T follicular helper cell (primary cell): ENCODE data around the gene DOCK8.

Experiments used
- DNase-seq: peaks from one replicate; pipeline ENCODE4 v3.0.0-alpha.2; 2020; ENCODE audit warnings: low read depth

DOCK8 gene

DNA sequence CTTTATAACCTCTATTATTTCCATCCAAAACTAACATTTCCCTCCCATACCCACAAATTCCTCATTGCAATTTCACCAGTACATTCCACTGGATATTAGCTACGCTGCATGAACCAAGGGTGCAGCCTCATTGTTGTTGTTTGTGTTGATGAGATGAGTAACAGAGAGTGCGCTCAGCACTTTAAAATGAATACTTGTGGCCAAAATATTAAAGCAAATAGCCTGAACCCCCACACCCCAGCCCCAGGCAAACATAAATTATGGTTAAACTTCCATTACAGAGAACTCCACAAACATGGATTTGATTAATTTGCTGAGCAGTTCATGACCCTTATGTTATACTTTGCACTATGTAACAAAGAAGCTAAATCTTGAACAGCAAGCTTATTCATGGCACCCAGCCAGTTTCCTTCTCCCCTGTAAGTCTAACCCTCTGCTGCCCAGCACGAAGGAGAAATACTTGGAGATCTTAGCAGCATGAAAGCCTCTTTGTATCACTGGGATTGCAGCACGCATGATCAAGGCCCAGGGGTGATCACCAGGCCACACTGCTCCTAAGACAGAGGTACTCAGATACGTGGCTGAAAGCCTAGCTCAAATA lies 205.0 kb downstream of the DOCK8 start:
- no peak for DNase-seq

DNA sequence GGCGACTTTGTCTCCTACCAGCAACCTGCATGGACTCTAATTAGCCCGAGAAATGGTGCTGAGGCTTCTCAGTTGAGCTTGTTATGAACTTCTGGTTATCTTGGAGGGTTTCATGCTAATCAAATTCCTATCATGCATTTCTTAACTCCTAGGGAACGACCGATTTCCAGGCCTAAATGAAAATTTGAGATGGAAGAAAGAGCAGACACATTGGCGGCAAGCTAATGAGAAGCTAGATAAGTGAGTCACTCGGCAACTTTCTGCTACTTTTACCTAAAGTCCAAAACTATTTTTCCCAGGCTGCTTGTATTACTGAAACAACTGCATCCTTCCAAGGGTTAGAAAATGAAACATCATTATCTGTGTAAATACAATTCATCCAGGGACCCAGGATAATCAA lies 207.2 kb downstream of the DOCK8 start:
- no peak for DNase-seq

DNA sequence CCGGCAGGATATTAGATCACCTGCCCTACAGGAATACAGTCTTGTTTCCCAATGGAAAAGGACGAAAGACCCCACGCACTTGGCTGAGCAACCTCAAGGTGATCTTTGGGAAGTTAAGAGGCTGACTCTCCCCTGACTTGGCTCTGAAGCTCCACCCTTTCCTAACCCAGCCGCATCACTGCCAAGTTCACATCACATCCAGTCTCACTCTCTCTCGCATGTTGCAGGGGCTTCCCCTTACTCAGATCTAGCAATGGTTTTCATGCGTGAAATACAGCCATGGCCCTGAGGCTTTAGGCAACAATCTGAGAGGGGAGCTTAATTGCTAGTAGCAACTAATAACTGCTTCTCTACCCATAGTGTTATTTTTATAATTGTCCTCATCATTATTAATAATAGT lies 211.6 kb downstream of the DOCK8 start:
- DNase-seq = no peak

DNA sequence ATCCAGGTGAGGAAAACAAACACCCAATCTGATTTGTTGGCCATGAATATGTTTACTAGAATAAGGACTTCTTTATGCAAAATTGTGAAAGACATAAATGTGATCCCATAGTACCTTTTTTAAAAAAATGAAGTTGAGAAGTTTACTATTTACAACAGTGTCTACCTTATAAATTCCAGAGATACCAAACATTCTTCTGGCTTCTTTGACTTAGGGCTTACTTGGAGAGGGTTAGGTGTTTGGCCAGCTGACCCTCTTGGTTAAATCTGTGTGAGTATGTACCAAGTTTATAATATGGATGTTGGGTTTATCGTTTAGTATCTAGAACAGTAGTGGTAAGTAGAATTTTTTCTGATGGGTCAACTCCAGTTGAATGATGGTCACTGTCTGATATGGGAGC lies 212.3 kb downstream of the DOCK8 start:
- no peak for DNase-seq

DNA sequence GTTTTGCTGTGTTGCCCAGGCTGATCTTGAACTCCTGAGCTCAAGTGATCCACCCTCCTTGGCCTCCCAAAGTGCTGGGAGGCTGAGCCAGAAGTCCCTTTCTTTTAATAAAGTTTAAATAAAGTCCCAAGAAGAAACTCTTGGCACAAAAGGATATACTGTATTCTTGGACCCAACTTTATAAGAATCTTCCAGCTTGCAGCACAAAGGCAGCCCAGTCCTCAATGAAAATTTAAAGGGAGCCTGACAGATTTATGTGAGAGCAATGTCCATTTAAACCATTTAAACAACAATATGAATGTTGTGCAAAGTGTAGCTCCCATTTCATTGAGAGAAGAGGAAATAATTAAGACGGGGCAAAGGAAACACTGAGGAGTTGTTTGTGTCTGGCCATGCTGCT lies 217.0 kb downstream of the DOCK8 start:
- no peak for DNase-seq

DNA sequence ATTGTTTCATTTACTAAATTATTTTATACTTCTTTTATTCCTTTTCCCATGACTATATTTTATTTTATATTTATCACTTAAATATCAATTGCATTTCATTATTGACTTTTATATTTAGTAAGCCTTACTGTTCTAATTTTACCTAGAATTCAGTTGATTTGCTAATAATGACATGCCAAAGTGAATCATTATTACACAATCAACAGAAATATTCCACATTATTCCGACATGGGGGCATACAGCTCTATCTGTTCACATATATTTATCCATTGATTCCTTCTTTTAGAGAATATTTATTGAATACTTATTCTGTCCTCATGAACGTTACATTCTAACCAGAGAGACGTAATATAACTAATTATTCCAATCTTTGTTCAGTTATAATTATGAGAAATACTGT lies 221.8 kb downstream of the DOCK8 start:
- no peak for DNase-seq

DNA sequence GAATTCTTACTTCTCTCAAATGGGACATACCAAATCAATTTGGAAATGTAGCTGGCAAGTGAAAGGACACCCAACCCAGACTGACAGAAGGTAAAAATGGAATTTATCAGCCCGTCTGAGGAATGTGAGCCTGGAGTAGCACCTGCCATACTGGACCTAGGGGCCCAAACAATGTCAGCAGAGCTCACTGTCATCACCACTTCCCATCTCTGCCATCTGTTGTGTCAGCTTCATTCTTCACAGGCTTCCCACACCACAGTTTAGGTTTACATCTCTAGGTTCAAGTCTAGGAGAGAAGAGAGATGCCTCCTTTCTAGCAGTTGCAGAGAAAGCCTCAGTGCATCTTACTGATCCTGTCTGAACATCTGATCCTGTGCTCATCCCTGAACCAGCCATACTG lies 222.4 kb downstream of the DOCK8 start:
- no peak for DNase-seq

DNA sequence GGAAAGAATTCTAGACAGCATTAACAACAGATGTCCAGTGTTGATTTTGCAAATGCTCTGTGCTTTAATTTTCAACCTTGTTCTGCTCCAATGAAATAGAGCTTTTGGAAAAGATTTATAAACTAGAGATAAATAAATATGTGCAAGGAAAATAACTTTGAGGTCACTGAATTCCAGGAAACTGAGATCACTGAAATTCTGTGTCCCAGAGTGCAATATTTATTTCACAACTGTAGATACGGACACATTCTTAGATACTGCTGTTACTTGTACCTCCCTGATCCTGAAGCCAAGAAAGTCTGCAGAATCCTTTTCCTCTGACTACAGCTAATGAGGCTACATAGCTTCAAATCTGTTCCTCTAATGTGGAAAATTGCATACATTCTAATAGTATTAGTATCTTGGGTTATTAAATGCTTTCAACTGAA lies 222.9 kb downstream of the DOCK8 start:
- no peak for DNase-seq

DNA sequence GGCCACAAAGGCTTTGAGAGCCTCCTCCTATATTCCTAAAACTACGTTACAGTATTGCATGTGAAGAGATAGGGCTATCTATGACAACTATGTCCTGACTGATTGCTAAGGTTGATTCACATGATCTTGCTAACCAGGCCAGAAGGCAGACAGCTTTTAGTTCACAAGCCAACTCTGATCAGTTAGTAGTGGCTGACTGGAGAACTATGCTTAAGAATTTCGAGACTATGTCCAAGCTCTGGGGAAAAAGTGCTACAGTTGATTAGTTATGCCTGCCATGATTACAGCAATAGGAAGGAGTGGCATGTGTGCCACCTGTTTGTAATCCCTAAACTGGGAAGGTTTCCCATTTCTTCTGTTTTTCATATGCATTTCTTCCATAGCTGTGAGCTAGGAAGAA lies 223.4 kb downstream of the DOCK8 start:
- DNase-seq = no peak

DNA sequence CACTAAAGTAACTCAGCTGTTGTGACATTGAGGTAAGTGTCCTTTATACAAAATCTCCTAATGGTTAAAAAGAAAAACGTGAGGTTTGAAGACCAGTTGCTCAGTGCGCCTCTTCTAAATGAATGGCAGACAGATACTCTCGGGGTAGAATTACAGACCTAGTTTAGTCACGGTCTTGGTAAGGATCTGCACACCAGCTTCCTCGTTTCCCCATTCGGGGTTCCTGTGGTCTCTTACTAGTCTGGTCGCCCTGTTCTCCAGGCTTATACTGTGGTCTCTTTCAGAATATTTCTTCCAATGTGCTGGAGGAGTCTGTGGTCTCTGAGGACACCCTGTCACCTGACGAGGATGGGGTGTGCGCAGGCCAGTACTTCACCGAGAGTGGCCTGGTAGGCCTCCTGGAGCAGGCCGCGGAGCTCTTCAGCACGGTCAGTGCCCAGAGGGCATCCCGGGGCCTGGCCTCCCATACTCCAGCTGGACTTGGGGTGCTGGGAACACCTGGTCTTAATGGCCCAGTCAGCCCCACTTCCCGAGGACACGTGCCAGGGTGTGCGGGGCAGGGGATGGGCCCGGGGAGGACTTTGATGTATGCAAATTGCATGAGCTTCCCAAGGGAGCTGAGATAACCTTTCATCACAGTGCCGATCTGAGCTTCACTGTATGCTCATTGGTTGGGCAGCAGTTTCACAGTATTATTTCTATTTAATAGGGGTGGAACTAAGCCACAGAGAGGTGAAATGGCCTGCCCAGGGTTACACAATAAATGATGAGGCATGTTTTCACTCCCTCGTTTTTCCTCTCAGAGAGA lies 224.5 kb downstream of the DOCK8 start:
- no peak for DNase-seq

DNA sequence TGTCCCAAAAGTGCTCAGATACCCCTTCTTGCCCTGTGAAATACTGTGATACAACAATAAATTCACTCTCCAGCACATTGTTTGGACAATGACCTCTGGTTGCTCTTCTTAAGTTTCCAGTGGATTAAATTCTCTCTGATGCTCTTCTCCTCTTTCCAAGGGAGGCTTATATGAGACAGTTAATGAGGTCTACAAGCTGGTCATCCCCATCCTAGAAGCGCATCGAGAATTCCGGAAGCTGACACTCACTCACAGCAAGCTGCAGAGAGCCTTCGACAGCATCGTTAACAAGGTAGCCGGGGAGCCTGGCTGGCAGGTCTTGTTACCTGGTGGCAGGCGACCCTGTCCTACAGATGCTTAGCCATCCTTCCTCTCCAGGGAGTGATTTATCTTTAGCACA lies 226.5 kb downstream of the DOCK8 start:
- no peak for DNase-seq

DNA sequence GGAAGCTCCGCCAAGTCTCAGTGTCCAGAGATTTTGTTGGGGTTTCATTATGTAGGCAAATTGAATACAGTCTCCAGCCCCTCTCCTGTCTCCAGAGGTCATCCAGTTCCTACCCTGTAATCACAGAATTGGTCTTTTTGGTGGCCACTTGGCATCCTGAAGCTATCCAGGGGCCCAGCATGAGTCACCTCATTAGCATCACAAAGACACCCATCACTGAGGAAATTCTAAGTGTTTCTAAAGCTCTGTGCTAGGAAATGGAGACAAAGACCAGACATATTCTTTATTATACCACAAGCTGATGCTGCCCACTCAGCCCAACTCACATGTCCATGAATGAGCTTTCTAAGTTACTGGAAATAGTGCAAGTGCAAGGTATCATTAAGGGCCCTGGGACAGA lies 229.9 kb downstream of the DOCK8 start:
- no peak for DNase-seq

DNA sequence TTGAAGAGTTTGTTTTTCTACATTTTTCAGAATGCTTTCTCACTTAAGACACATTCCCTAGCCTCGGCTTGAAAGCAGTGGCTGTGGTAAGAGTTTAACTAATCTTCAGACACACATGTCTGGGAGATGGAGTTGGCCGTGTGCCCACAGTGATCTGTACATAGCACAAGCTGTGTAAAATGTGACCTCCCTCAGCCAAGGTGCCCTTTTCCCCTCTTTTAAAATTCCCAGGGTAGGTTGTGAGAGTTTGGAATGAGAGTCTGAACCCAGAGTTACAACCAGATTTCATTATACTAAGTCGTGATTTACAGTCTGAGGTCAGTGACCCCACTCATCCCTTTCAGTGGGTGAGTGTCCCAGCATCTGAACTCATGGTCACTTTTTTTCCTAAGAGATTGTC lies 230.4 kb downstream of the DOCK8 start:
- no peak for DNase-seq

DNA sequence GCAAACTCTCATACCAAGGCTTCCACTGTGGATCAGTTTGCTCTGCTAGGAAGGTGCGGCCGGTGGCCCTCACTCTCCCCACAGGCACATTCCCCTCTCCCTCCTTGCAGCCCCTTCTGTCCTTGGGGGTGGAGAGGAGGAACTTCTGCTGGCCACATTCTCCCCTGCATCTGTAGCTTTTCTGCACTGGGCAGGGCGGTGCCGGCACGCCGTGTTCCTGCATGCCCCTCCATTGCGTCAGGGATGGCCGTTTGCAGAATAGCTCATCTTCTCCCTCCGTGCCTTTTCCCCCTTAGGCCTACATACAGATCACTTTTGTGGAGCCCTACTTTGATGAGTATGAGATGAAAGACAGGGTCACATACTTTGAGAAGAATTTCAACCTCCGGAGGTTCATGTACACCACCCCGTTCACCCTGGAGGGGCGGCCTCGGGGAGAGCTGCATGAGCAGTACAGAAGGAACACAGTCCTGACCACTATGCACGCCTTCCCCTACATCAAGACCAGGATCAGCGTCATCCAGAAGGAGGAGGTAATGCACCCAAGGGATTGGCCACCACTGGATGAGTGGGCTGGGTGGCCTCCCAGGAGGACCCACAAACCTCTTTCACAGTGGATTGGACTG lies 231.5 kb downstream of the DOCK8 start:
- no peak for DNase-seq

DNA sequence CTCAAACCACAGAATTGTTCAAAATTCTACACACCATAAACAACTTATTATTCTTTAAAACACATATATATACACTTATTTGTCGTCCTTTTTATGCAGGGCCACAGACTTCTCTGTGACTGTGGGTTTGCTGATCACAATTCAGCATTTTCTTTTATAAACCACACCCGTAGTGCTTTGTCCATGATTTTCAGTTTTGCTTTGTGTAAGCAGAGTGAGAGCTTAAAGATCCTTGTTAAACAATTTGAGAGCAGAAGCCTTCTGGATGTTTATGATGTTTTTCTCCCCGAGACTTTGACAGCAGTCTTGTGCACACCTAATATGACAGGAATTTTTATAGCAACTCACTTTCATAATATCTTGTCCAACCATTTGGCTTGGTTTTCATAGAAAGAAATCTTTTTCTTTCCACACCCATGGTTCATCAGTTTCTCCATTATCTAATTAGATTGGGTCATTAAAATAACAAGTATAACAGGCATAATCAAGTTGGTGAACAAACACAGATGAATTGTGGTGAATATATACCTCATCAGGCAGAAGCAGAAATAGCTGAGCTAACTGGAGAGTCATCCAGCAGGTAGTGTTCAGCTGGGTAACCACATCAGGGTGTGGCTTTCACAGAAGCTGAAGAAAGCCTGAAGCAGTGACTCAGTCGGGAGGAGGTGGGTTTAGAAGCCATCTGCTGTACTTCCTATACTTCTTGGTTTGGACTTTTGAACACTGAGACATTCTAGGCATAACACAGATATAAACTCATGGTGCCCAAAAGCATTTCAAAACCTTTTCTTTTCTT lies 232.8 kb downstream of the DOCK8 start:
- DNase-seq = peak; percentile 45

DNA sequence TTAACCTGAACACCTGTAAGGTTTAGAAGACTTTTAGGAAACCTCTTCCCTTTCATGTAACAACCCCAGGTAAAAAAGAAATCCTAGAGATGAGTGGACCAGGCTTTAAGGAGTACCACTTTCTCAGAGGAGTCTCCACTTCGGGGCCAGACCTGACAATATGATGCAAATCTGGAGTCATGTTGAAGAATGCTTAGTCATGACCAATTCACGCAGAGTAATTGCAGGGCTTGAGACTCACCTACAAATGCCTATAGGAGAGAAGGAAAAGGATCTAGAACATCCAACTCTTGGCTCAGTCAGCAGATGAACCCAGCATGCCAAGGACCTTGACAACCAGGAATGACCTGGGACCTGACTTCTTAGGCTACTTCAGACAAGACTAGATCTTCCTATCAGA lies 235.4 kb downstream of the DOCK8 start:
- no peak for DNase-seq

DNA sequence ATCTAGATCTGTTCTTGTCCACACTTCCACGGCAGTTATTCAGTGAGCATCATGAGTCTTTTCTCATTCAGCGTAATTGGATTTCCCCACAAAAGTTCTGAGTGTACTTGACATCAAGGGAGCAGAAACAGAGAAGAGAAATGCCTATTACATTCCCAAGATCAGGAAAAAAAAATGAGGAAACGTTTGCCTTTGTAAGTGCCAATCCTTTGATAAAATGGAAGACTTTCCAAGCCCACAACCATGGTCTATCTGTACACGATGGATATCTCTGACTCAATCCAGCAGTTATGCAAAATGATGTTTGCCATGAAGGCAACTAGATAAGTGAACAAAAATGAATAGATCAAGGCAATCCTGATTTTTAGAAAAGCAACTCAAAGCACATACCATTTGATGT lies 235.9 kb downstream of the DOCK8 start:
- DNase-seq = no peak

DNA sequence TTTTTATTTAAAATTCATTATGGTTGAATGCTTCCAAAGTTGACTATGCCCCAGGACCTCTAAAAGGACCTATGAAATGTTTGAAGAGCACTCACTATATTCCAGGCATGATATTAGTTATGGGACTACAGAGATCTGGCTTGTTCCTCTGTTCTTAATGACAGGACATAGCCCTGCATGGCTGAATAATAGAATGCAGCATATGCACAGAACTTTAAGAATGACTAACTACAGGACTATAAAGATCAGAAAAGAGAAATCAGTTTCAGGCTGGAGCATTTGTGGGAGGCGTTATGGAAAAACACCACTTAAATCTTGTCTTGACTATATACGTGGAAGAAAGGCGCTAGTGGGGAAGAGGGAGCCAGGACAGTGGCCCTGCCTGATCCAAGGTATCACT lies 239.2 kb downstream of the DOCK8 start:
- no peak for DNase-seq

DNA sequence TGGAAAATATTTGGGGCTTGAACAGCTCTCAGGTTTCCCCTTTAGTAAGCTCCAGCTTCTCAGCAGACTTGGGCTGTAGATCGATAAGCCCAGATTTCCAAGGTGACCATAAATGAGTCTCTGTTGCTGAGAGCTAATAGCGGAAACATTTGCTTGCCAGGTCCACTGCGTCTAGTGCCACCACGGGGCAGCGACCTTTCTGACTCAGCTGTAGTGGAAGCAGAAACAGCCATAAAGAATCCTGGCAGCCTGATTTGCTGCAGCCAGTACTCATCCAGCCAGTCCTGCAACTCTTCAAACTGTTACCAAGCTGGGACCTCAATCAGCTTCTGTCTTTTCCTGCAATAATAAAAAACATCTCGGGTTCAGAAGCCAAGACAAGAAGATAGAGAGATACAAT lies 241.7 kb downstream of the DOCK8 start:
- DNase-seq = no peak

DNA sequence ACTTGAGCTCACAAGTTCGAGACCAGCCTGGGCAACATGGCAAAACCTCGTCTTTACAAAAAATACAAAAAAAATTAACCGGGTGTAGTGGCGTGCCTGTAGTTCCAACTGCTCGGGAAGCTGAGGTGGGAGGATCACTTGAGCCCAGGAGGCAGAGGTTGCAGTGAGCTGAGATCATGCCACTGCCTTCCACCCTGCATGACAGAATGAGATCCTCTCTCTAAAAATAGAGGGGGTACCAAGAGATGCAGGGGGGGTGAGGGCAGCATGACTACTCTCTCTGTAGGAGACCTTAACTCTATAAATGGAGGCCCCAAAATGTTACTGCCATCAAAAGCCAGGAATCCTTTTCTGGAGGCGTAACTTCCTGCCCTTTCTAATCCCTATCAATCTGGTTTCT lies 243.9 kb downstream of the DOCK8 start:
- DNase-seq = no peak

DNA sequence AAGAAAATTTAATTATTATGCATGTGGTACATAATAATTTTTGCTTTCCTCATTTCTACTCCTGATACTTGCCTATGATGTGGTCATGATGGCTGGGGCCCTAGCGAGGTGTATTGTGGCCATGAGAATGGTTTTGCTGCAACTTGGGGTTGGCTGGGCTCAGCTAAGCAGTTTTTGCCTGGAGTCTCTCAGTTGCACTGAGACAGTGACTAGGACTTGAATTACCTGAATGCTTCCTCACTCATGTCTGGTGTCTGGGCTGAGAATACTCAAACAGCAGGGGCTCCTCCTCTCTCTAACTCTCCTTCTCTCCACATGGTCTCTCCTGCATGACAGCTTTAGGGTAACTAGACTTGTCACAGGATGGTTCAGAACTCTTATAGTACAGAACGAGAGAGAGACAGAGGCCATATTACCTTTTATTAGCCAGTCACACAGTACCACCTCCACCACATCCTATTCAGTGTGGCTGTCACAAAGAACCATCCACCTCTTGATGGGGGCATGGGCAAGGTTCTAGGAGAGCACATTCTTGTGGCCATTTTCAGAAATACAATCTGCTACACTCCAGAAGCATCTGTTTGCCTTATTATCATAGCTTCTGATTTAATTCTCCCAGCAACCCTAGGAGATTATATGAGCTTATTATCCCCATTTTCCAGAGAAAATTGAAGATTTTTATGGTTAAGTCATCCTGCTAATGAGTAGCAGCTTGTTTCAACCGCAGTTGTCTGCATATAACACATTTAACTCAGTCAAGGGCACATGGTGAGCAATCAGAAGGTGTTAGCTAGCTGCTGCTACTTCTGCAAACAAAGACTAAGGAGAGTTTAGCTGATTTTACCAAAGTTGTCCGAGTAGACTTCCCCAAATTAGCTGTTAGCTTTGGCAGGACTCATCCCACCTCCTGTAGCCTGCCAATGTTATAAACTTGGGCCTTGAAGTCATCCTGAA lies 245.1 kb downstream of the DOCK8 start:
- no peak for DNase-seq
